ENCODE data around the gene TMPRSS6. TPM values are rescaled to one million over a fixed set of nuclear protein-coding genes. Genes with fewer than 3 reads are reported as not detected.

The TMPRSS6 gene
- total RNA-seq (2021; ENCODE audit: unreplicated experiment) = 0.39 TPM
- polyA plus RNA-seq (2012) = 0.27 and 0.31 TPM in 2 replicates
- Bru-seq, nascent RNA = percentile 10 among the genes with signal in this experiment
- percentile 4 among the genes with signal in this experiment for BruChase-seq, experiment 1, labeled RNA remaining after a 6-hour chase
- percentile 13 among the genes with signal in this experiment for BruChase-seq, experiment 2, labeled RNA remaining after a 2-hour chase
- long read RNA-seq = 0 reads

DNA sequence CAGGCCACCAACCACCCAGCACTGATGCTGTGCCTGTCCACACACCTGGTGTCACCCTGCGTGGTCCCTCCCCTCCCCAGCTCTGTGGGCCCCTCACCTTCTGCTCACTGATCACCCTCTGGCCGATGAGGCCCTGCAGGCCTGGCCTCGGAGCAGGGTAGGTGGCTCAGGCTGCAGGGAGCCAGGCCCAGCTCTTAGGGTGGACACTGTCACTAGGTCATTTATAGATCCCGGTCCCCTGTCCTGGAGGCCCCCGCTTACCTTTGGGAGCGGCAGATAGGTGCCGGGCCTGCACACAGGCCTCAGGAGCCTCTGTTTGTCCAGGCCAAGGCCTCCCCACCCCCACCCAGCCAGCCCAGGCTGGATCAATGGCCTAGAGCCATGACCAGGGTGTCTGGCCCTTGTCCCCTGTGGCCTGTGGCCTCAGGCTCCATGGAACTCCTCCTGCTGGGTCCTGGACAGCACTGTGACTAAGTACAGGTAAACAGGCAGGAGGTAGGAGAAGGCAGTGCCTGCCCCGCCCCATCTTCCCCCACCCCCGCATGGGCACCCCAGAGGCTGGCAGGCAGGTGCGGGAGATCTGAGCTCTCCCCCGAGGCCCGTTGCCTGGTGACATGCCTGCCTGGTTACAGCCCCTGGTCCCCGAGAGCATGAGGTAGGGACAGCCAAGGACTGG lies at the start of gene TMPRSS6:
Gene TMPRSS6, minus strand, starts transcription at position 472 of the 676 bp plus-strand sequence. CDS start 6,296 bp downstream, outside the sequence.
- no peak for DNase-seq (ENCODE audit: low read depth, low spot score)
- ChIA-PET POLR2A (no interaction called here), RAD21 (ENCODE audit: low non-redundant PET in 1 of 2, low total read pairs in 2 of 2, uncharacterized antibody in 2 of 2, unreplicated experiment in 2 of 2) (no interaction called here), CTCF (no interaction called here)
- intact Hi-C loops (cut with micrococcal nuclease) = no loop called here
- Histone ChIP-seq H3K9me2 (ENCODE audit: insufficient read depth) (no peaks in the 10 kb centered on the region), H3K79me2 (ENCODE audit: insufficient read depth, low read length) (no peaks in the 10 kb centered on the region), H2AFZ (ENCODE audit: low read depth, low read length, poor library complexity, severe bottlenecking) (no peak within 1 kb of the TSS), H3K4me1 (ENCODE audit: control insufficient read depth in 1 of 2, insufficient read depth in 2 of 2, low read length in 2 of 2) (no peaks in the 10 kb centered on the region; a peak in 1 of 4 replicates), H3K4me2 (ENCODE audit: low read length) (no peak within 1 kb of the TSS), H3K36me3 (ENCODE audit: control insufficient read depth in 1 of 2, insufficient read depth in 2 of 2, low read length in 2 of 2) (no peaks in the 10 kb centered on the region), H4K20me1 (ENCODE audit: insufficient read depth) (no peaks in the 10 kb centered on the region), H3K27me3 (ENCODE audit: insufficient read depth, low read length) (no peaks in the 10 kb centered on the region), H3K27ac (ENCODE audit: low read depth, low read length) (peak within 1 kb of the TSS; percentile 15; the same call in 1 of the 2 replicates), H3K4me3 (replicated peaks in 1 of 2; ENCODE audit: low read depth in 1 of 2, low read length in 2 of 2) (no peak within 1 kb of the TSS), H3K9ac (ENCODE audit: low read length) (no peak within 1 kb of the TSS), H3K9me3 (ENCODE audit: control insufficient read depth in 1 of 2, insufficient read depth in 1 of 2, low read depth in 1 of 2, low read length in 2 of 2) (no peaks in the 10 kb centered on the region)
- no TSS peak for BruUV-seq (replicated peaks)
- no peak for TF ChIP-seq POLR2A (IDR thresholded peaks at IDR 0.05; ENCODE audit: borderline replicate concordance, extremely low read depth, insufficient read depth, insufficient read length)
- TF ChIP-seq REST (IDR thresholded peaks at IDR 0.05; ENCODE audit: low read depth) = no peak
- TF ChIP-seq EZH2 (IDR thresholded peaks at IDR 0.05) = no peak
- no peak for TF ChIP-seq RAD21 (IDR thresholded peaks at IDR 0.05; ENCODE audit: low read depth)
- no peak for TF ChIP-seq CBX3 (IDR thresholded peaks at IDR 0.05; ENCODE audit: low read depth)
- no peak for TF ChIP-seq EZH2phosphoT487 (IDR thresholded peaks at IDR 0.05; ENCODE audit: borderline replicate concordance)
- TF ChIP-seq, protein P1, sequence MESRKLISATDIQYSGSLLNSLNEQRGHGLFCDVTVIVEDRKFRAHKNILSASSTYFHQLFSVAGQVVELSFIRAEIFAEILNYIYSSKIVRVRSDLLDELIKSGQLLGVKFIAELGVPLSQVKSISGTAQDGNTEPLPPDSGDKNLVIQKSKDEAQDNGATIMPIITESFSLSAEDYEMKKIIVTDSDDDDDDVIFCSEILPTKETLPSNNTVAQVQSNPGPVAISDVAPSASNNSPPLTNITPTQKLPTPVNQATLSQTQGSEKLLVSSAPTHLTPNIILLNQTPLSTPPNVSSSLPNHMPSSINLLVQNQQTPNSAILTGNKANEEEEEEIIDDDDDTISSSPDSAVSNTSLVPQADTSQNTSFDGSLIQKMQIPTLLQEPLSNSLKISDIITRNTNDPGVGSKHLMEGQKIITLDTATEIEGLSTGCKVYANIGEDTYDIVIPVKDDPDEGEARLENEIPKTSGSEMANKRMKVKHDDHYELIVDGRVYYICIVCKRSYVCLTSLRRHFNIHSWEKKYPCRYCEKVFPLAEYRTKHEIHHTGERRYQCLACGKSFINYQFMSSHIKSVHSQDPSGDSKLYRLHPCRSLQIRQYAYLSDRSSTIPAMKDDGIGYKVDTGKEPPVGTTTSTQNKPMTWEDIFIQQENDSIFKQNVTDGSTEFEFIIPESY (IDR thresholded peaks at IDR 0.05; ENCODE audit: extremely low read depth, insufficient replicate concordance, low read length) = no peak
- TF ChIP-seq CEBPB (IDR thresholded peaks at IDR 0.05; ENCODE audit: low read depth) = no peak
- TF ChIP-seq ZFX (IDR thresholded peaks at IDR 0.05) = no peak
- TF ChIP-seq ZNF274 (IDR thresholded peaks at IDR 0.05; ENCODE audit: low read depth, low read length) = no peak
- TF ChIP-seq ATF3 (IDR thresholded peaks at IDR 0.05) = no peak
- TF ChIP-seq YY1 (IDR thresholded peaks at IDR 0.05; ENCODE audit: extremely low read depth, insufficient replicate concordance, low read depth, low read length) = no peak
- TF ChIP-seq SRF (IDR thresholded peaks at IDR 0.05; ENCODE audit: low read depth) = no peak
- TF ChIP-seq MAX (IDR thresholded peaks at IDR 0.05) = no peak
- no peak for TF ChIP-seq CTCF (IDR thresholded peaks at IDR 0.05 in 2 of 3, conservative IDR thresholded peaks at IDR 0.05 in 1 of 3; ENCODE audit: borderline replicate concordance in 1 of 3, insufficient read depth in 1 of 3, low read depth in 2 of 3, low read length in 2 of 3)
- no peak for TF ChIP-seq SP1 (IDR thresholded peaks at IDR 0.05; ENCODE audit: low read depth)
- no peak for TF ChIP-seq POLR2AphosphoS5 (IDR thresholded peaks at IDR 0.05; ENCODE audit: low read depth, low read length)
- ATAC-seq = 0 out of 2 replicates have a peak, but pooled peaks have one; percentile 9

Data from HCT116 (cell line).